D721Med (cell line): ENCODE results near the gene SYNE1.

Source experiments
- DNase-seq: peaks from one replicate; pipeline ENCODE4 v3.0.0; 2011; ENCODE audit warnings: low spot score; ENCODE audit not compliant: insufficient read length
- FAIRE-seq: peaks from 2 replicates; lab custom pipeline; 2011; peaks lifted over from hg19 to GRCh38; lab: Jason Lieb, UNC
- CTCF ChIP-seq: IDR thresholded peaks from 2 replicates; pipeline ENCODE4 v1.5.1; 2012; ENCODE audit warnings: mild to moderate bottlenecking, control low read depth; ENCODE audit not compliant: insufficient read depth; ENCODE audit errors: missing control alignments

The SYNE1 gene

GRCh38 chr6:152268846-152269442, 368.2 kb downstream of the SYNE1 start:
- no peak for TF ChIP-seq CTCF
- FAIRE-seq (no peak), DNase-seq (no peak)

GRCh38 chr6:152267967-152268845, 369.0 kb downstream of the SYNE1 start:
- peak; percentile 57 for TF ChIP-seq CTCF
- DNase-seq (no peak), FAIRE-seq (no peak)

GRCh38 chr6:152265651-152266050, 371.5 kb downstream of the SYNE1 start:
- no peak for DNase-seq
- FAIRE-seq, result no peak
- no peak for TF ChIP-seq CTCF

- no peak for TF ChIP-seq CTCF
- no peak for FAIRE-seq
- no peak for DNase-seq
Observed at GRCh38 chr6:152263582-152263981, 373.6 kb downstream of the SYNE1 start.

- DNase-seq, result no peak
- TF ChIP-seq CTCF, result no peak
- no peak for FAIRE-seq
Observed at GRCh38 chr6:152261179-152261578, 376.0 kb downstream of the SYNE1 start.

GRCh38 chr6:152259234-152259633, 377.9 kb downstream of the SYNE1 start:
- TF ChIP-seq CTCF, result no peak

GRCh38 chr6:152257581-152257980, 379.6 kb downstream of the SYNE1 start:
- TF ChIP-seq CTCF, result no peak
- DNase-seq, result no peak
- FAIRE-seq, result no peak

More at GRCh38 chr6:152259234-152259633, 377.9 kb downstream of the SYNE1 start:
- DNase-seq (no peak), FAIRE-seq (no peak)
